MM.1S (cell line): ENCODE measurements around the gene PTPRN2.

Experiments used
- CTCF ChIP-seq: fragments of 300-600 bp; sonication (generic); IDR thresholded peaks from 2 replicates; pipeline ENCODE4 v1.5.1; 2016; ENCODE audit warnings: antibody characterized with exemption, low read length, mixed read lengths
- EZH2phosphoT487 ChIP-seq: fragments of 300-600 bp; sonication (generic); IDR thresholded peaks from 2 replicates; pipeline ENCODE4 v1.6.1; 2018; ENCODE audit warnings: antibody characterized with exemption, low read length

GRCh38 chr7:158266426-158266816, 321.2 kb downstream of the PTPRN2 start:
- TF ChIP-seq CTCF (no peak), EZH2phosphoT487 (no peak)
